ENCODE results near the gene PLA2G4F. TPM values are rescaled to one million over a fixed set of nuclear protein-coding genes. Genes with fewer than 3 reads are reported as not detected.

The PLA2G4F gene
- total and polyA plus RNA-seq, 7 experiments from 2014 or later: not detected

DNA sequence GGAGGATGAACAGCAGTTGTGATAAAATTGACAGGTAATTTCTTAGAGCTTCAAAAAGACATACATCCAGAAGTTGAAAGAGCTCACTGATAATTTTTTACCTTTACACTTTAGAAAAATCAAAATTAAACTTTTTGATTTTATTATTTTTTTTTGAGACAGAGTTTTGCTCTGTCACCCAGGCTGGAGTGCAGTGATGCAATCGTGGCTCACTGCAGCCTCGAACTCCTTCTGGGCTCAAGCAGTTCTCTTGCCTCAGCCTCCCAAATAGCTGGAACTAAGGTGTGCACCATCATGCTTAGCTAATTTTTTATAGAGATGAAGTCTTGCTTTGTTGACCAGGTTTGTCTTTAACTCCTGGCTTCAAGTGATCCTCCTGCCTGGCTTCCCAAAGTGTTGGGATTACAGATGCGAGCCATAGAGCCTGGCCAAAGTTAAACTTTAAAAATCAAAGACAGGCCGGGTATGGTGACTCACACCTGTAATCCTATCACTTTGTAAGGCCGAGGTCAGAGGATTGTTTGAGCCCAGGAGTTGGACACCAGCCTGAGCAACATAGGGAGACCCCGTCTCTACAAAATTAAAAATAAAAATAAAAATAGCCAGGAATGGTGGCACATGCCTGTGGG is 21.7 kb downstream of the PLA2G4F start:
- Histone ChIP-seq H3K4me1 (ENCODE audit: control insufficient read depth in 2 of 2, insufficient read depth in 2 of 2, low read length in 2 of 2) (no peaks in the 10 kb centered on the region), H3K27ac (ENCODE audit: low read depth, low read length) (no peak overlapping the region), H3K27me3 (ENCODE audit: control insufficient read depth in 2 of 2, insufficient read depth in 2 of 2, low read length in 2 of 2) (no peaks in the 10 kb centered on the region), H3K4me3 (ENCODE audit: low read length) (no peak overlapping the region), H3K36me3 (ENCODE audit: control insufficient read depth in 2 of 3, insufficient read depth in 3 of 3, low read length in 3 of 3) (no peaks in the 10 kb centered on the region), H3K9me3 (ENCODE audit: control insufficient read depth in 2 of 3, low read length in 3 of 3) (no peaks in the 10 kb centered on the region)
- H3K36me3 Mint-ChIP-seq: no peaks in the 10 kb centered on the region
- H3K27me3 Mint-ChIP-seq: peaks cover 0 to 22% (median 12%) of the 10 kb centered on the region in 5 donors
- intact Hi-C loops (cut with micrococcal nuclease): loop anchor here in 1 of 2 donors (1.0 kb wide), 1 partner anchor 68 kb away; no protein-coding TSS in a partner anchor
- no peaks in the 10 kb centered on the region for H3K9me3 Mint-ChIP-seq
- peaks cover 0 to 7% (median 0%) of the 10 kb centered on the region in 7 donors for H3K4me1 Mint-ChIP-seq
- ATAC-seq (no peak), DNase-seq (no peak)
- H3K4me3 Mint-ChIP-seq: no peak overlapping the region
- POLR2A ChIA-PET: no interaction called here
- no peak overlapping the region for H3K27ac Mint-ChIP-seq
- CTCF ChIA-PET: interaction anchor here (0.6 to 1.2 kb wide), 2 partner anchors 17 to 60 kb away, joined by 3 to 4 read pairs; no protein-coding TSS in a partner anchor

- intact Hi-C loops (cut with micrococcal nuclease): loop anchor here in 1 of 2 donors (1.0 kb wide), 1 partner anchor 68 kb away; no protein-coding TSS in a partner anchor
- ATAC-seq (peak; percentile 74), DNase-seq (peak in 5 of 9 donors; percentile 12 to 72 (median 23))
- ChIA-PET CTCF (interaction anchor here (0.6 to 1.2 kb wide), 3 partner anchors 16 to 60 kb away, joined by 3 to 4 read pairs (median 3); no protein-coding TSS in a partner anchor), POLR2A (interaction anchor here (0.6 kb wide), 1 partner anchor 20 kb away, joined by 3 read pairs; no protein-coding TSS in a partner anchor)
- no peaks in the 10 kb centered on the region for H3K36me3 Mint-ChIP-seq
- no peak overlapping the region for H3K4me3 ChIP-seq (ENCODE audit: low read length)
- H3K4me1 ChIP-seq (ENCODE audit: control insufficient read depth in 2 of 2, insufficient read depth in 2 of 2, low read length in 2 of 2): no peaks in the 10 kb centered on the region
- no peaks in the 10 kb centered on the region for H3K9me3 Mint-ChIP-seq
- no peak overlapping the region for H3K27ac Mint-ChIP-seq
- H3K4me3 Mint-ChIP-seq: no peak overlapping the region
- peaks cover 6 to 27% (median 16%) of the 10 kb centered on the region in 5 donors for H3K27me3 Mint-ChIP-seq
- H3K4me1 Mint-ChIP-seq: peaks cover 0 to 7% (median 0%) of the 10 kb centered on the region in 7 donors
- no peaks in the 10 kb centered on the region for H3K27me3 ChIP-seq (ENCODE audit: control insufficient read depth in 2 of 2, insufficient read depth in 2 of 2, low read length in 2 of 2)
- no peaks in the 10 kb centered on the region for H3K36me3 ChIP-seq (ENCODE audit: control insufficient read depth in 2 of 3, insufficient read depth in 3 of 3, low read length in 3 of 3)
- H3K27ac ChIP-seq (ENCODE audit: low read depth, low read length): no peak overlapping the region
- H3K9me3 ChIP-seq (ENCODE audit: control insufficient read depth in 2 of 3, low read length in 3 of 3): no peaks in the 10 kb centered on the region
These were observed 22.4 kb downstream of the PLA2G4F start for GRCh38 chr15:42133886-42134502.

GRCh38 chr15:42133356-42133755 is 23.1 kb downstream of the PLA2G4F start:
- H3K9me3 Mint-ChIP-seq: no peaks in the 10 kb centered on the region
- peaks cover 6 to 27% (median 19%) of the 10 kb centered on the region in 5 donors for H3K27me3 Mint-ChIP-seq
- H3K27me3 ChIP-seq (ENCODE audit: control insufficient read depth in 2 of 2, insufficient read depth in 2 of 2, low read length in 2 of 2): no peaks in the 10 kb centered on the region
- H3K36me3 ChIP-seq (ENCODE audit: control insufficient read depth in 2 of 3, insufficient read depth in 3 of 3, low read length in 3 of 3): no peaks in the 10 kb centered on the region
- peaks cover 0 to 7% (median 0%) of the 10 kb centered on the region in 7 donors for H3K4me1 Mint-ChIP-seq
- H3K4me3 Mint-ChIP-seq: no peak overlapping the region
- no peaks in the 10 kb centered on the region for H3K36me3 Mint-ChIP-seq
- ATAC-seq: no peak
- no peak overlapping the region for H3K27ac Mint-ChIP-seq
- peak in 1 of 9 donors; percentile 7 for DNase-seq
- ChIA-PET POLR2A (interaction anchor here (0.6 kb wide), 1 partner anchor 20 kb away, joined by 3 read pairs; no protein-coding TSS in a partner anchor), CTCF (interaction anchor here (1.0 kb wide), 1 partner anchor 30 kb away, joined by 3 read pairs; no protein-coding TSS in a partner anchor)
- H3K27ac ChIP-seq (ENCODE audit: low read depth, low read length): no peak overlapping the region
- intact Hi-C loops (cut with micrococcal nuclease): no loop called here
- no peaks in the 10 kb centered on the region for H3K9me3 ChIP-seq (ENCODE audit: control insufficient read depth in 2 of 3, low read length in 3 of 3)
- no peaks in the 10 kb centered on the region for H3K4me1 ChIP-seq (ENCODE audit: control insufficient read depth in 2 of 2, insufficient read depth in 2 of 2, low read length in 2 of 2)
- no peak overlapping the region for H3K4me3 ChIP-seq (ENCODE audit: low read length)

GRCh38 chr15:42131826-42132806 is 24.3 kb downstream of the PLA2G4F start:
- Mint-ChIP-seq H3K4me3 (no peak overlapping the region), H3K9me3 (no peaks in the 10 kb centered on the region), H3K36me3 (no peaks in the 10 kb centered on the region), H3K4me1 (peaks cover 0 to 6% (median 0%) of the 10 kb centered on the region in 7 donors), H3K27ac (no peak overlapping the region), H3K27me3 (peaks cover 10 to 29% (median 25%) of the 10 kb centered on the region in 5 donors)
- POLR2A ChIA-PET: no interaction called here
- no peaks in the 10 kb centered on the region for H3K4me1 ChIP-seq (ENCODE audit: control insufficient read depth in 2 of 2, insufficient read depth in 2 of 2, low read length in 2 of 2)
- no peak for ATAC-seq
- H3K9me3 ChIP-seq (ENCODE audit: control insufficient read depth in 2 of 3, low read length in 3 of 3): no peaks in the 10 kb centered on the region
- CTCF ChIA-PET: no interaction called here
- DNase-seq: peak in 1 of 9 donors; percentile 14
- H3K27ac ChIP-seq (ENCODE audit: low read depth, low read length): no peak overlapping the region
- no peak overlapping the region for H3K4me3 ChIP-seq (ENCODE audit: low read length)
- H3K36me3 ChIP-seq (ENCODE audit: control insufficient read depth in 2 of 3, insufficient read depth in 3 of 3, low read length in 3 of 3): no peaks in the 10 kb centered on the region
- no peaks in the 10 kb centered on the region for H3K27me3 ChIP-seq (ENCODE audit: control insufficient read depth in 2 of 2, insufficient read depth in 2 of 2, low read length in 2 of 2)
- intact Hi-C loops (cut with micrococcal nuclease): no loop called here

DNA sequence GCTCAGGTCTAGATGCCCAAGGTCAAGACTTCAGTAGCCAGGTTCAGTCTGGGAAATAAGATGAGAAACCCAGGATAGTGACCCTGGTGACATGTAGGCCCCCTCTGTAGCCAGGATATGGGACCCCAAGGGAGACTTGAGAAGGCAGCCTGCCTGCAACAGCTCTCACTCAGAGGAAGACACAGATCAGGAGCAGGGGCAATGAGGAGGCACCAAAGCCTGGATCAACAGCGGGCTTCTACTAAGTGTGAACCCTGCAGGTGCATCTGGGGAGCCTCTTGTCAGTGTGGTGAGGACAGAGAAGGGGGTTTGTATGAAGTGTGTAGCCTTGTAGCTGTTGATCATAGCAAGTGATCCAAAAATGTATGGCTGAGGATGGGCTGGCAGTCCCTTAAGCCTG is 25.4 kb downstream of the PLA2G4F start:
- ChIA-PET POLR2A (no interaction called here), CTCF (no interaction called here)
- no peak overlapping the region for H3K27ac ChIP-seq (ENCODE audit: low read depth, low read length)
- peaks cover 10 to 27% (median 25%) of the 10 kb centered on the region in 5 donors for H3K27me3 Mint-ChIP-seq
- DNase-seq (peak in 1 of 9 donors; percentile 10), ATAC-seq (no peak)
- H3K4me3 ChIP-seq (ENCODE audit: low read length): no peak overlapping the region
- no peaks in the 10 kb centered on the region for H3K36me3 Mint-ChIP-seq
- H3K9me3 ChIP-seq (ENCODE audit: control insufficient read depth in 2 of 3, low read length in 3 of 3): no peaks in the 10 kb centered on the region
- H3K27me3 ChIP-seq (ENCODE audit: control insufficient read depth in 2 of 2, insufficient read depth in 2 of 2, low read length in 2 of 2): no peaks in the 10 kb centered on the region
- H3K36me3 ChIP-seq (ENCODE audit: control insufficient read depth in 2 of 3, insufficient read depth in 3 of 3, low read length in 3 of 3): no peaks in the 10 kb centered on the region
- H3K4me1 Mint-ChIP-seq: peaks cover 0 to 6% (median 0%) of the 10 kb centered on the region in 7 donors
- intact Hi-C loops (cut with micrococcal nuclease): no loop called here
- H3K9me3 Mint-ChIP-seq: no peaks in the 10 kb centered on the region
- H3K4me1 ChIP-seq (ENCODE audit: control insufficient read depth in 2 of 2, insufficient read depth in 2 of 2, low read length in 2 of 2): no peaks in the 10 kb centered on the region
- no peak overlapping the region for H3K4me3 Mint-ChIP-seq
- no peak overlapping the region for H3K27ac Mint-ChIP-seq

GRCh38 chr15:42130246-42130986 is 26.0 kb downstream of the PLA2G4F start:
- Histone ChIP-seq H3K27ac (ENCODE audit: low read depth, low read length) (no peak overlapping the region), H3K27me3 (ENCODE audit: control insufficient read depth in 2 of 2, insufficient read depth in 2 of 2, low read length in 2 of 2) (no peaks in the 10 kb centered on the region), H3K9me3 (ENCODE audit: control insufficient read depth in 2 of 3, low read length in 3 of 3) (no peaks in the 10 kb centered on the region), H3K36me3 (ENCODE audit: control insufficient read depth in 2 of 3, insufficient read depth in 3 of 3, low read length in 3 of 3) (no peaks in the 10 kb centered on the region), H3K4me1 (ENCODE audit: control insufficient read depth in 2 of 2, insufficient read depth in 2 of 2, low read length in 2 of 2) (no peaks in the 10 kb centered on the region), H3K4me3 (ENCODE audit: low read length) (no peak overlapping the region)
- CTCF ChIA-PET: interaction anchor here (0.9 kb wide), 1 partner anchor 8 kb away, joined by 3 read pairs; no protein-coding TSS in a partner anchor
- Mint-ChIP-seq H3K4me1 (peaks cover 0 to 3% (median 0%) of the 10 kb centered on the region in 7 donors), H3K27me3 (peaks cover 13 to 29% (median 25%) of the 10 kb centered on the region in 5 donors), H3K9me3 (no peaks in the 10 kb centered on the region), H3K36me3 (no peaks in the 10 kb centered on the region), H3K27ac (no peak overlapping the region), H3K4me3 (no peak overlapping the region)
- intact Hi-C loops (cut with micrococcal nuclease): no loop called here
- POLR2A ChIA-PET: no interaction called here
- DNase-seq: peak in 1 of 9 donors; percentile 11
- ATAC-seq: no peak

Measured in naive thymus-derived CD4-positive, alpha-beta T cell (primary cell).